HepG2 (cell line): ENCODE measurements around the gene ESYT3. TPM values are rescaled to one million over a fixed set of nuclear protein-coding genes. Genes with fewer than 3 reads are reported as not detected.
A peak's percentile ranks its signal among the peaks of the same experiment; 100 is the strongest.

ENCODE experiments used
- ARID4A ChIP-seq: sonication (generic); formaldehyde crosslinking; IDR thresholded peaks from 2 replicates; pipeline ENCODE4 v1.5.0; 2020; ENCODE audit warnings: mild to moderate bottlenecking, missing genetic modification reagents, borderline replicate concordance
- FOXC1 ChIP-seq: sonication (generic); formaldehyde crosslinking; IDR thresholded peaks from 2 replicates; pipeline ENCODE4 v1.8.0; 2022; ENCODE audit warnings: mild to moderate bottlenecking, missing genetic modification reagents, borderline replicate concordance
- HMG20A ChIP-seq: IDR thresholded peaks from 2 replicates; pipeline ENCODE4 v1.6.1; 2016; ENCODE audit warnings: borderline replicate concordance
- KLF6 ChIP-seq: IDR thresholded peaks from 2 replicates; pipeline ENCODE4 v1.8.0; 2016; ENCODE audit warnings: missing biosample characterization, missing genetic modification reagents
- KMT2A ChIP-seq: sonication (generic); formaldehyde crosslinking; IDR thresholded peaks from 2 replicates; pipeline ENCODE4 v1.4.0; 2020; ENCODE audit warnings: missing genetic modification reagents
- ZNF160 ChIP-seq: sonication (generic); formaldehyde crosslinking; IDR thresholded peaks from 2 replicates; pipeline ENCODE4 v1.8.0; 2022; ENCODE audit warnings: mild to moderate bottlenecking, inconsistent platforms, missing genetic modification reagents
- ZNF431 ChIP-seq: sonication (generic); formaldehyde crosslinking; IDR thresholded peaks from 2 replicates; pipeline ENCODE4 v1.9.0; 2022; ENCODE audit warnings: missing genetic modification reagents, low read depth, mild to moderate bottlenecking, borderline replicate concordance
- ZNF512B ChIP-seq: sonication (generic); formaldehyde crosslinking; IDR thresholded peaks from 2 replicates; pipeline ENCODE4 v1.5.1; 2020; ENCODE audit warnings: missing genetic modification reagents, mild to moderate bottlenecking, borderline replicate concordance
- ZNF782 ChIP-seq: sonication (generic); formaldehyde crosslinking; IDR thresholded peaks from 2 replicates; pipeline ENCODE4 v1.4.0; 2020; ENCODE audit warnings: missing genetic modification reagents, mild to moderate bottlenecking, borderline replicate concordance
- polyA plus RNA-seq, 8 experiments: library from polyadenylated mRNA; depleted of rRNA in 3 of 8; stranded (reverse) in 7 of 8; unstranded in 1 of 8; fragments of >200 nt; fragmentation: Illumina TruSeq in 4 of 8; extraction: Trizol in 4 of 8; gene quantifications; 2 replicates each; pipeline versions ENCODE4 v1.2.1 to v1.2.3, GENCODE V29; 2011 to 2016; ENCODE audit warnings: low read depth in 4 of 8, missing spikeins in 1 of 8, mixed read lengths in 1 of 8; ENCODE audit not compliant: insufficient read depth in 1 of 8
- total RNA-seq, 5 experiments: library from RNA; depleted of rRNA; stranded (reverse); fragments of >200 nt; fragmentation: Illumina TruSeq; extraction: Trizol; gene quantifications; 2 replicates each; pipeline ENCODE4 v1.2.3, GENCODE V29; 2016; ENCODE audit warnings: low read depth in 1 of 5
- TF ChIP-seq, protein P1 (sequence below): sonication (generic); formaldehyde crosslinking; IDR thresholded peaks from 2 replicates; pipeline ENCODE4 v1.4.0; 2020; ENCODE audit warnings: missing genetic modification reagents, borderline replicate concordance
- TF ChIP-seq, protein P2 (sequence below), 2 experiments: sonication (generic) in 1 of 2; formaldehyde crosslinking in 1 of 2; IDR thresholded peaks; 2 replicates each; pipeline versions ENCODE4 v1.5.1 to v1.6.1; 2011 to 2020; ENCODE audit warnings: borderline replicate concordance in 1 of 2, low read depth in 1 of 2, low read length in 1 of 2, mild to moderate bottlenecking in 1 of 2, missing genetic modification reagents in 1 of 2, moderate library complexity in 1 of 2

ESYT3 gene
- total and polyA plus RNA-seq, 2 of the 13 experiments (the other 11 are each of a cell fraction or from before 2014, with no cell fraction given) = 1.5 to 4.1 TPM

DNA sequence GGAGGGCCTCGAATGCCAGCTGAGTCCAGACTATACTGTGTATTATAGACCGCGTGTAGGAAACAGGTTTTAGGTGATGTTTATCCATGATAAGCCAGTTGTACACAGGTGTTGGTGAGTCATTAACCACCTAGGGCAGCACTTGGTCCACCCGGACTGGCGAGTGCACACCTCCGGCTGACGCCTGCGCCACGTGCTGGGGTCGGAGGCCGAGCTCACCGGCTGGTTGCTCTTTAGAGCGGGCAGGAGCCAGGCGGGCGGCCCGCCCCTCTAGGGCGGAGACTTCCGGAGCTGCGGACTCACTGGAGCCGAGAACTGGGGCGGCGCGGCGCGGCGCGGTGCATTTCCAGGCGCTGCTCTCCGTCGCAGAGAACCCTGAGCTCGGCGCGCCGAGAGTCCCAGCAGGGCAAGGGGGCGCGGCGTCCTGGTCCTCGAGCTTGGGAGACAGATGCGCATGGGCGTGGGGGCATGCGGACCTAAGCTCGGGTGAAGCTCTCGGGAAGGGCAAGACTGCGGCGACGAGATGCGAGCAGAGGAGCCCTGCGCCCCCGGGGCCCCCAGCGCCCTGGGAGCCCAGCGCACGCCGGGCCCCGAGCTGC, at the start of gene ESYT3 (continued):
- TF ChIP-seq ZNF512B (CRISPR knock-in tag) (peak; percentile 93; the same call in 1 of the 2 replicates), KLF6 (CRISPR knock-in tag) (peak; percentile 96), HMG20A (CRISPR knock-in tag) (peak; percentile 42; the same call in 1 of the 2 replicates), KMT2A (CRISPR knock-in tag) (peak; percentile 71), ZNF160 (CRISPR knock-in tag) (peak; percentile 79; the same call in 1 of the 2 replicates), ARID4A (CRISPR knock-in tag) (peak; percentile 78; the same call in 1 of the 2 replicates), FOXC1 (CRISPR knock-in tag) (peak; percentile 97), ZNF431 (peak; percentile 92), ZNF782 (CRISPR knock-in tag) (0 out of 2 replicates have a peak, but pooled peaks have one; percentile 72)
- TF ChIP-seq, protein P1, sequence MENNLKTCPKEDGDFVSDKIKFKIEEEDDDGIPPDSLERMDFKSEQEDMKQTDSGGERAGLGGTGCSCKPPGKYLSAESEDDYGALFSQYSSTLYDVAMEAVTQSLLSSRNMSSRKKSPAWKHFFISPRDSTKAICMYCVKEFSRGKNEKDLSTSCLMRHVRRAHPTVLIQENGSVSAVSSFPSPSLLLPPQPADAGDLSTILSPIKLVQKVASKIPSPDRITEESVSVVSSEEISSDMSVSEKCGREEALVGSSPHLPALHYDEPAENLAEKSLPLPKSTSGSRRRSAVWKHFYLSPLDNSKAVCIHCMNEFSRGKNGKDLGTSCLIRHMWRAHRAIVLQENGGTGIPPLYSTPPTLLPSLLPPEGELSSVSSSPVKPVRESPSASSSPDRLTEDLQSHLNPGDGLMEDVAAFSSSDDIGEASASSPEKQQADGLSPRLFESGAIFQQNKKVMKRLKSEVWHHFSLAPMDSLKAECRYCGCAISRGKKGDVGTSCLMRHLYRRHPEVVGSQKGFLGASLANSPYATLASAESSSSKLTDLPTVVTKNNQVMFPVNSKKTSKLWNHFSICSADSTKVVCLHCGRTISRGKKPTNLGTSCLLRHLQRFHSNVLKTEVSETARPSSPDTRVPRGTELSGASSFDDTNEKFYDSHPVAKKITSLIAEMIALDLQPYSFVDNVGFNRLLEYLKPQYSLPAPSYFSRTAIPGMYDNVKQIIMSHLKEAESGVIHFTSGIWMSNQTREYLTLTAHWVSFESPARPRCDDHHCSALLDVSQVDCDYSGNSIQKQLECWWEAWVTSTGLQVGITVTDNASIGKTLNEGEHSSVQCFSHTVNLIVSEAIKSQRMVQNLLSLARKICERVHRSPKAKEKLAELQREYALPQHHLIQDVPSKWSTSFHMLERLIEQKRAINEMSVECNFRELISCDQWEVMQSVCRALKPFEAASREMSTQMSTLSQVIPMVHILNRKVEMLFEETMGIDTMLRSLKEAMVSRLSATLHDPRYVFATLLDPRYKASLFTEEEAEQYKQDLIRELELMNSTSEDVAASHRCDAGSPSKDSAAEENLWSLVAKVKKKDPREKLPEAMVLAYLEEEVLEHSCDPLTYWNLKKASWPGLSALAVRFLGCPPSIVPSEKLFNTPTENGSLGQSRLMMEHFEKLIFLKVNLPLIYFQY (CRISPR knock-in tag) = no peak; the same call in 1 of the 2 replicates
- TF ChIP-seq, protein P2, sequence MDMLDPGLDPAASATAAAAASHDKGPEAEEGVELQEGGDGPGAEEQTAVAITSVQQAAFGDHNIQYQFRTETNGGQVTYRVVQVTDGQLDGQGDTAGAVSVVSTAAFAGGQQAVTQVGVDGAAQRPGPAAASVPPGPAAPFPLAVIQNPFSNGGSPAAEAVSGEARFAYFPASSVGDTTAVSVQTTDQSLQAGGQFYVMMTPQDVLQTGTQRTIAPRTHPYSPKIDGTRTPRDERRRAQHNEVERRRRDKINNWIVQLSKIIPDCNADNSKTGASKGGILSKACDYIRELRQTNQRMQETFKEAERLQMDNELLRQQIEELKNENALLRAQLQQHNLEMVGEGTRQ (IDR thresholded peaks at IDR 0.05; ENCODE audit: low read depth, low read length) = 0 out of 2 replicates have a peak, but pooled peaks have one; percentile 32
- TF ChIP-seq, protein P2 (CRISPR knock-in tag; IDR thresholded peaks at IDR 0.05; ENCODE audit: borderline replicate concordance) = peak; percentile 83; the same call in 1 of the 2 replicates
